ENCODE data around the gene ADGRF1. TPM values are rescaled to one million over a fixed set of nuclear protein-coding genes. Genes with fewer than 3 reads are reported as not detected.
"Not testable (repeated sequence)": the region's sequence is repeated elsewhere in the genome, so short reads cannot be mapped to it uniquely, and the experiment has no call there.

ADGRF1 gene
- polyA plus RNA-seq (2011; rRNA removed) (0.01 TPM in 1 of 2 replicates, not detected in the other), polyA plus RNA-seq (2017; fragmentation: RNase III; extraction: RNeasy Plus Mini Kit Qiagen cat#74134 plus additional on column Dnase treatment) (not detected in 3 replicates), polyA minus RNA-seq (2011; rRNA and poly(A)+ RNA removed) (not detected in 2 replicates)
- not detected in 2 replicates for polyA plus RNA-seq (2012; cell fraction: cytosol; rRNA removed)
- polyA plus RNA-seq (2012; cell fraction: nucleus; rRNA removed) = not detected in 2 replicates

GRCh38 chr6:47042275-47042791 is at the start of gene ADGRF1:
TSS of gene ADGRF1 (minus strand) at chr6:47042332. CDS start at chr6:47029061, 13,271 bp downstream.
- Histone ChIP-seq H3K27ac (no peak within 1 kb of the TSS), H3K9me3 (no peaks in the 10 kb centered on the region), H3K4me1 (peaks cover 14% of the 10 kb centered on the region), H3K4me2 (no peak within 1 kb of the TSS), H3K4me3 (no peak within 1 kb of the TSS)
- TF ChIP-seq MAX (IDR thresholded peaks at IDR 0.05) (no peak), HES2 (IDR thresholded peaks at IDR 0.05) (no peak), FOXS1 (CRISPR knock-in tag; IDR thresholded peaks at IDR 0.05) (no peak), TFCP2L1 (CRISPR knock-in tag; IDR thresholded peaks at IDR 0.05) (no peak), NFE2L2 (conservative IDR thresholded peaks at IDR 0.05; ENCODE audit: low read length) (no peak), JUN (IDR thresholded peaks at IDR 0.05) (no peak), ZC3H11A (IDR thresholded peaks at IDR 0.05) (no peak), EHF (CRISPR knock-in tag; IDR thresholded peaks at IDR 0.05) (no peak), CHD2 (IDR thresholded peaks at IDR 0.05; ENCODE audit: low read length, partially characterized antibody) (no peak), RFX5 (IDR thresholded peaks at IDR 0.05) (no peak), REST (IDR thresholded peaks at IDR 0.05) (no peak), SREBF2 (IDR thresholded peaks at IDR 0.05) (no peak)
- 80% methylated on average over 3 of the region's 3 CpGs for WGBS (ENCODE audit: missing lambda C conversion rate)
- FAIRE-seq (no peak), DNase-seq (ENCODE audit: low read depth in 1 of 2, low spot score in 1 of 2) (no peak), ATAC-seq (no peak)
- POLR2A ChIA-PET = no interaction called here
- CTCF ChIA-PET = interaction anchor here (1.3 to 2.2 kb wide), 2 partner anchors 51 to 194 kb away, joined by 4 to 11 read pairs; no protein-coding TSS in a partner anchor

- 81% methylated on average over 6 of the region's 6 CpGs for WGBS (ENCODE audit: missing lambda C conversion rate)
- POLR2A ChIA-PET = no interaction called here
- TF ChIP-seq RAD21 (conservative IDR thresholded peaks at IDR 0.05 in 1 of 2, IDR thresholded peaks at IDR 0.05 in 1 of 2) = no peak
- no peak for TF ChIP-seq JUNB (IDR thresholded peaks at IDR 0.05)
- no peak for TF ChIP-seq EHMT2 (IDR thresholded peaks at IDR 0.05; ENCODE audit: low read depth)
- no peak for TF ChIP-seq CTCF (IDR thresholded peaks at IDR 0.05)
- TF ChIP-seq KDM5A (IDR thresholded peaks at IDR 0.05) = no peak
- no peak for TF ChIP-seq POLR2A (IDR thresholded peaks at IDR 0.05; ENCODE audit: low read length)
- TF ChIP-seq CHD4 (IDR thresholded peaks at IDR 0.05; ENCODE audit: borderline replicate concordance) = no peak
- no peak for TF ChIP-seq CHD2 (IDR thresholded peaks at IDR 0.05; ENCODE audit: low read length, partially characterized antibody)
- no peak for TF ChIP-seq FOSL2 (IDR thresholded peaks at IDR 0.05)
- no peak for TF ChIP-seq FOSL2 (CRISPR knock-in tag; IDR thresholded peaks at IDR 0.05)
- TF ChIP-seq RARB (CRISPR knock-in tag; IDR thresholded peaks at IDR 0.05) = no peak
- TF ChIP-seq TFCP2L1 (CRISPR knock-in tag; IDR thresholded peaks at IDR 0.05) = no peak
- no peak for TF ChIP-seq HEYL (CRISPR knock-in tag; IDR thresholded peaks at IDR 0.05)
- TF ChIP-seq GATA3 (IDR thresholded peaks at IDR 0.05; ENCODE audit: borderline replicate concordance) = no peak
- TF ChIP-seq POLR2AphosphoS2 (conservative IDR thresholded peaks at IDR 0.05; ENCODE audit: low read length) = no peak
- no peak for TF ChIP-seq ZNF302 (CRISPR knock-in tag; IDR thresholded peaks at IDR 0.05)
- TF ChIP-seq HMGXB4 (CRISPR knock-in tag; IDR thresholded peaks at IDR 0.05; ENCODE audit: borderline replicate concordance) = no peak
- no peak for TF ChIP-seq EHF (CRISPR knock-in tag; IDR thresholded peaks at IDR 0.05)
- no peak for TF ChIP-seq ZC3H11A (IDR thresholded peaks at IDR 0.05)
- no peak overlapping the region for H3K27ac ChIP-seq
- peaks cover 4% of the 10 kb centered on the region; the same call in 2 of the 3 replicates for H3K4me1 ChIP-seq
- DNase-seq (ENCODE audit: low read depth in 1 of 2, low spot score in 1 of 2) = no peak
- FAIRE-seq = no peak
- CTCF ChIA-PET = no interaction called here
- no peaks in the 10 kb centered on the region for H3K9me3 ChIP-seq
- H3K4me3 ChIP-seq = no peak overlapping the region
- no peak overlapping the region for H3K4me2 ChIP-seq
- no peak for ATAC-seq
These were observed 48.7 kb upstream of the ADGRF1 start for GRCh38 chr6:47090881-47091280.

GRCh38 chr6:47089473-47089872 is 47.3 kb upstream of the ADGRF1 start:
- FAIRE-seq; ATAC-seq; CTCF ChIA-PET; DNase-seq (ENCODE audit: low read depth in 1 of 2, low spot score in 1 of 2); H3K27ac ChIP-seq; POLR2A ChIA-PET; H3K9me3 ChIP-seq; H3K4me3 ChIP-seq; H3K4me2 ChIP-seq; H3K4me1 ChIP-seq: not testable (repeated sequence)
- 88% methylated on average over 4 of the region's 4 CpGs for WGBS (ENCODE audit: missing lambda C conversion rate)

Measured in A549 (cell line).